WTC11 (cell line): ENCODE results near the gene SUPT3H.
"Not testable (repeated sequence)": the region's sequence is repeated elsewhere in the genome, so short reads cannot be mapped to it uniquely, and the experiment has no call there.

Source experiments
- CBFB ChIP-seq: sonication (generic); formaldehyde crosslinking; IDR thresholded peaks from 2 replicates; pipeline ENCODE4 v1.8.1; 2022; ENCODE audit warnings: mild to moderate bottlenecking, low read depth, missing genetic modification reagents
- CTCF ChIP-seq: fragments of 200-600 bp; IDR thresholded peaks from 2 replicates; pipeline ENCODE4 v1.8.0; 2022; ENCODE audit warnings: antibody characterized with exemption
- EMX1 ChIP-seq: fragments of 250-450 bp; sonication (Bioruptor Pico); IDR thresholded peaks from 2 replicates; pipeline ENCODE4 v1.8.0; 2021; ENCODE audit warnings: mild to moderate bottlenecking
- FOXP1 ChIP-seq: sonication (generic); formaldehyde crosslinking; IDR thresholded peaks from 2 replicates; pipeline ENCODE4 v1.8.0; 2022; ENCODE audit warnings: missing genetic modification reagents, mild to moderate bottlenecking, moderate library complexity, borderline replicate concordance
- GABPB1 ChIP-seq: sonication (generic); formaldehyde crosslinking; IDR thresholded peaks from 2 replicates; pipeline ENCODE4 v1.8.1; 2023; ENCODE audit warnings: mild to moderate bottlenecking, missing genetic modification reagents
- NR2C2 ChIP-seq: sonication (generic); formaldehyde crosslinking; IDR thresholded peaks from 2 replicates; pipeline ENCODE4 v1.8.0; 2022; ENCODE audit warnings: mild to moderate bottlenecking, missing genetic modification reagents
- SP1 ChIP-seq: sonication (generic); formaldehyde crosslinking; conservative IDR thresholded peaks from 2 replicates; pipeline ENCODE4 v1.8.1; 2022; ENCODE audit warnings: missing genetic modification reagents
- TEAD4 ChIP-seq: sonication (generic); formaldehyde crosslinking; IDR thresholded peaks from 2 replicates; pipeline ENCODE4 v1.8.0; 2022; ENCODE audit warnings: mild to moderate bottlenecking, missing genetic modification reagents
- ZNF512 ChIP-seq: sonication (generic); formaldehyde crosslinking; IDR thresholded peaks from 2 replicates; pipeline ENCODE4 v1.8.1; 2022; ENCODE audit warnings: missing genetic modification reagents, borderline replicate concordance
- TF ChIP-seq, protein P1 (sequence below): fragments of 250-450 bp; sonication (Bioruptor Pico); IDR thresholded peaks from 2 replicates; pipeline ENCODE4 v1.9.0; 2021; ENCODE audit warnings: moderate library complexity, mild to moderate bottlenecking, inconsistent platforms, borderline replicate concordance
- TF ChIP-seq, protein P2 (sequence below): fragments of 250-450 bp; sonication (Bioruptor Pico); IDR thresholded peaks from 2 replicates; pipeline ENCODE4 v2.1.2; 2022; ENCODE audit warnings: mild to moderate bottlenecking, moderate library complexity
- TF ChIP-seq, protein P3 (sequence below): sonication (generic); formaldehyde crosslinking; conservative IDR thresholded peaks from 2 replicates; pipeline ENCODE4 v1.8.1; 2022; ENCODE audit warnings: mild to moderate bottlenecking, missing genetic modification reagents

GRCh38 chr6:45286707-45287106 is 91.0 kb downstream of the SUPT3H start:
- TF ChIP-seq, protein P1, sequence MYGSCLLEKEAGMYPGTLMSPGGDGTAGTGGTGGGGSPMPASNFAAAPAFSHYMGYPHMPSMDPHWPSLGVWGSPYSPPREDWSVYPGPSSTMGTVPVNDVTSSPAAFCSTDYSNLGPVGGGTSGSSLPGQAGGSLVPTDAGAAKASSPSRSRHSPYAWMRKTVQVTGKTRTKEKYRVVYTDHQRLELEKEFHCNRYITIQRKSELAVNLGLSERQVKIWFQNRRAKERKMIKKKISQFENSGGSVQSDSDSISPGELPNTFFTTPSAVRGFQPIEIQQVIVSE (CRISPR knock-in tag): not testable (repeated sequence)
- TF ChIP-seq NR2C2 (CRISPR knock-in tag); TEAD4 (CRISPR knock-in tag); FOXP1 (CRISPR knock-in tag); EMX1; CTCF; GABPB1 (CRISPR knock-in tag); CBFB (CRISPR knock-in tag); SP1 (CRISPR knock-in tag); ZNF512 (CRISPR knock-in tag): not testable (repeated sequence)
- TF ChIP-seq, protein P2, sequence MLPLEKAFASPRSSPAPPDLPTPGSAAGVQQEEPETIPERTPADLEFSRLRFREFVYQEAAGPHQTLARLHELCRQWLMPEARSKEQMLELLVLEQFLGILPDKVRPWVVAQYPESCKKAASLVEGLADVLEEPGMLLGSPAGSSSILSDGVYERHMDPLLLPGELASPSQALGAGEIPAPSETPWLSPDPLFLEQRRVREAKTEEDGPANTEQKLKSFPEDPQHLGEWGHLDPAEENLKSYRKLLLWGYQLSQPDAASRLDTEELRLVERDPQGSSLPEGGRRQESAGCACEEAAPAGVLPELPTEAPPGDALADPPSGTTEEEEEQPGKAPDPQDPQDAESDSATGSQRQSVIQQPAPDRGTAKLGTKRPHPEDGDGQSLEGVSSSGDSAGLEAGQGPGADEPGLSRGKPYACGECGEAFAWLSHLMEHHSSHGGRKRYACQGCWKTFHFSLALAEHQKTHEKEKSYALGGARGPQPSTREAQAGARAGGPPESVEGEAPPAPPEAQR (CRISPR knock-in tag): not testable (repeated sequence)
- TF ChIP-seq, protein P3, sequence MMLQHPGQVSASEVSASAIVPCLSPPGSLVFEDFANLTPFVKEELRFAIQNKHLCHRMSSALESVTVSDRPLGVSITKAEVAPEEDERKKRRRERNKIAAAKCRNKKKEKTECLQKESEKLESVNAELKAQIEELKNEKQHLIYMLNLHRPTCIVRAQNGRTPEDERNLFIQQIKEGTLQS (CRISPR knock-in tag): not testable (repeated sequence)
